Kidney (tissue), 2 donors: ENCODE results near the gene KMT2D. TPM values are rescaled to one million over a fixed set of nuclear protein-coding genes. Genes with fewer than 3 reads are reported as not detected.

Experiments used
- polyA plus RNA-seq: library from polyadenylated mRNA; stranded (reverse); fragments of 350-450 nt; fragmentation: Illumina TruSeq; extraction: RNeasy Lipid Tissue Mini Kit (QIAGEN cat#74804); gene quantifications from one replicate; pipeline ENCODE4 v1.2.3, GENCODE V29; 2014; ENCODE audit warnings: low read depth, low replicate concordance; ENCODE audit not compliant: insufficient read depth
- total RNA-seq: library from RNA; stranded (reverse); fragmentation: NEBNext Ultra II Directional; extraction: Animal tissue kit (Norgen Biotek cat#: 25700); gene quantifications from one replicate; pipeline ENCODE4 v1.2.1, GENCODE V29; 2021
- donor health status: DM: yes; HTN: yes; CAD: no.

KMT2D gene
- total and polyA plus RNA-seq, 2 donors from 2014 or later, result 5.0 to 89.9 TPM

Other genes starting within 250 kb of the KMT2D start
- 19.6 TPM for gene CACNB3, start 242.3 kb downstream of the KMT2D start, total RNA-seq
- gene CACNB3, start 242.3 kb downstream of the KMT2D start, polyA plus RNA-seq, result 17.9 TPM
- gene DDX23, start 208.6 kb downstream of the KMT2D start, total RNA-seq, result 65.5 TPM
- 31.9 TPM for gene DDX23, start 208.6 kb downstream of the KMT2D start, polyA plus RNA-seq
- 1.0 TPM for gene RND1, start 194.9 kb downstream of the KMT2D start, total RNA-seq
- gene RND1, start 194.9 kb downstream of the KMT2D start, polyA plus RNA-seq, result 2.2 TPM
- gene FKBP11, start 135.3 kb downstream of the KMT2D start, total RNA-seq, result 35.3 TPM
- gene FKBP11, start 135.3 kb downstream of the KMT2D start, polyA plus RNA-seq, result 20.1 TPM
- gene ARF3, start 103.3 kb downstream of the KMT2D start, total RNA-seq, result 229 TPM
- gene ARF3, start 103.3 kb downstream of the KMT2D start, polyA plus RNA-seq, result 111 TPM
- gene WNT10B, start 89.1 kb downstream of the KMT2D start, total RNA-seq, result 1.9 TPM
- not detected for gene WNT10B, start 89.1 kb downstream of the KMT2D start, polyA plus RNA-seq
- not detected for gene WNT1, start 82.5 kb downstream of the KMT2D start, total RNA-seq
- not detected for gene WNT1, start 82.5 kb downstream of the KMT2D start, polyA plus RNA-seq
- not detected for gene DDN, start 61.4 kb downstream of the KMT2D start, total RNA-seq
- 27.0 TPM for gene DDN, start 61.4 kb downstream of the KMT2D start, polyA plus RNA-seq
- 57.1 TPM for gene PRKAG1, start 42.0 kb downstream of the KMT2D start, total RNA-seq
- gene PRKAG1, start 42.0 kb downstream of the KMT2D start, polyA plus RNA-seq, result 58.4 TPM
- gene RHEBL1, start 9.2 kb upstream of the KMT2D start, total RNA-seq, result 0.69 TPM
- gene RHEBL1, start 9.2 kb upstream of the KMT2D start, polyA plus RNA-seq, result 0.52 TPM
- 1.6 TPM for gene DHH, start 34.0 kb upstream of the KMT2D start, total RNA-seq
- gene DHH, start 34.0 kb upstream of the KMT2D start, polyA plus RNA-seq, result 0.54 TPM
- 64.8 TPM for gene LMBR1L, start 50.1 kb upstream of the KMT2D start, total RNA-seq
- 21.2 TPM for gene LMBR1L, start 50.1 kb upstream of the KMT2D start, polyA plus RNA-seq
- gene TUBA1B, start 70.6 kb upstream of the KMT2D start, total RNA-seq, result 537 TPM
- gene TUBA1B, start 70.6 kb upstream of the KMT2D start, polyA plus RNA-seq, result 533 TPM
- gene TUBA1A, start 128.3 kb upstream of the KMT2D start, total RNA-seq, result 94.3 TPM
- gene TUBA1A, start 128.3 kb upstream of the KMT2D start, polyA plus RNA-seq, result 128 TPM
- gene TUBA1C, start 204.3 kb upstream of the KMT2D start, total RNA-seq, result 149 TPM
- gene TUBA1C, start 204.3 kb upstream of the KMT2D start, polyA plus RNA-seq, result 204 TPM
- gene PRPH, start 234.4 kb upstream of the KMT2D start, total RNA-seq, result 2.7 TPM
- gene PRPH, start 234.4 kb upstream of the KMT2D start, polyA plus RNA-seq, result 0.71 TPM